ENCODE data around the gene SUPT5H. TPM values are rescaled to one million over a fixed set of nuclear protein-coding genes. Genes with fewer than 3 reads are reported as not detected.
A peak's percentile ranks its signal among the peaks of the same experiment; 100 is the strongest.

Gene SUPT5H
- total RNA-seq = 100 to 1,000 TPM in 1 of 4 donors, 10 to 100 TPM in 3; 87.6 to 101 (median 91.5) TPM

DNA sequence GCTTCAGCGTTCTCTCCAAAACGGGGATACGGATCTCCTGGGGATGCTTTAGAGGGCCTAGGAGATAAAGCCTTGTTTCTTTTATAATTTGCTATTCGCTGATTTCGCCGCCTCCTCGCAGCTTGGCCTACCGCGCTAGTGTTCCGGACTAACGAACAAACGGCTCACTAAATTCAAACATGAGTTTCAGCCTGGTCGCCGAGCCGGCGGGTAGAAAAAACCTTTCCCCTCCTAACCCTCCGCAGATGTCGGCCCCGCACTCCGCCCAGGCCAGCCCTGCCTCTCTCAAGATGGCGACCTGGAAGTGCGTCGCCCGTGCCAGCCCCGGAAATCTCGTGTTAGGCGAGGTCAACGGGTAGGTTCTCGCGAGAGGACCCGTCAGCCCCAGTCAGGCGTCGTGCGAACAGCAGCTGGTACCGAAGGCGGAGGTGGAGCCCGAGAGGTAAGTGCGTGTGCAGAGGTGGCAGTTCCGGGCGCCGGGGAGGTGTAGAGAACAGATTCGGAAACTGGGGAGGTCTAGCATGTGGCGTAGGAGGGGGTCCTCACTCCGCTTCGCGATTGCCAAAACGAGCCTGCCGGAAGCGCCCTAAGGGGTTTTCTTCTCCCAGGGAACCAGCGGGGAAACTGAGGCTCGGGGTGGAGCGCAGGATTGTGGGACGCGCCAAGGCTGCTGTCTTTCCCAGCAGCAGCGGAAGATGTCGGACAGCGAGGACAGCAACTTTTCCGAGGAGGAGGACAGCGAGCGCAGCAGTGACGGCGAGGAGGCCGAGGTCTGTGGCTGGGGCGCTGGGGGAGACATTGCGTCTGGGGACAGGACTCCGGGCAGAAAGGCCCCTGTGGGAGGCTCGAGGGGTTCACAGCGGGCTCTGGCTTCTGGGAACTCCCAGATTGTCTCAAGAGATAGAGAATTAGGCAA lies at the start of gene SUPT5H:
TSS of gene SUPT5H (plus strand) at position 387 of the 916 bp plus-strand sequence. CDS start at position 696, 309 bp downstream.
- under 1% methylated on average over 43 of the region's 68 CpGs for WGBS
- peaks cover 43 to 63% (median 60%) of the 10 kb centered on the region in 4 donors for H3K4me1 ChIP-seq
- TF ChIP-seq EP300 (IDR thresholded peaks at IDR 0.05) (no peak), POLR2A (IDR thresholded peaks at IDR 0.05; ENCODE audit: low read depth) (peak; percentile 89), POLR2AphosphoS5 (IDR thresholded peaks at IDR 0.05) (peak; percentile 99 to 100)
- TF ChIP-seq, protein P1, sequence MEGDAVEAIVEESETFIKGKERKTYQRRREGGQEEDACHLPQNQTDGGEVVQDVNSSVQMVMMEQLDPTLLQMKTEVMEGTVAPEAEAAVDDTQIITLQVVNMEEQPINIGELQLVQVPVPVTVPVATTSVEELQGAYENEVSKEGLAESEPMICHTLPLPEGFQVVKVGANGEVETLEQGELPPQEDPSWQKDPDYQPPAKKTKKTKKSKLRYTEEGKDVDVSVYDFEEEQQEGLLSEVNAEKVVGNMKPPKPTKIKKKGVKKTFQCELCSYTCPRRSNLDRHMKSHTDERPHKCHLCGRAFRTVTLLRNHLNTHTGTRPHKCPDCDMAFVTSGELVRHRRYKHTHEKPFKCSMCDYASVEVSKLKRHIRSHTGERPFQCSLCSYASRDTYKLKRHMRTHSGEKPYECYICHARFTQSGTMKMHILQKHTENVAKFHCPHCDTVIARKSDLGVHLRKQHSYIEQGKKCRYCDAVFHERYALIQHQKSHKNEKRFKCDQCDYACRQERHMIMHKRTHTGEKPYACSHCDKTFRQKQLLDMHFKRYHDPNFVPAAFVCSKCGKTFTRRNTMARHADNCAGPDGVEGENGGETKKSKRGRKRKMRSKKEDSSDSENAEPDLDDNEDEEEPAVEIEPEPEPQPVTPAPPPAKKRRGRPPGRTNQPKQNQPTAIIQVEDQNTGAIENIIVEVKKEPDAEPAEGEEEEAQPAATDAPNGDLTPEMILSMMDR (IDR thresholded peaks at IDR 0.05) = no peak
- H3K27me3 ChIP-seq = no peaks in the 10 kb centered on the region
- peak within 1 kb of the TSS; percentile 91 to 96 (median 94) for H3K27ac ChIP-seq (replicated peaks in 1 of 4)
- peaks cover 0 to 23% (median 8%) of the 10 kb centered on the region in 4 donors for H3K36me3 ChIP-seq
- peak; percentile 99 for DNase-seq (ENCODE audit: extremely low spot score)
- H3K4me3 ChIP-seq = peak within 1 kb of the TSS; percentile 73 to 96 (median 90)
- no peaks in the 10 kb centered on the region for H3K9me3 ChIP-seq
- intact Hi-C loops (cut with DNase I) = loop anchor here (2.0 to 5.0 kb wide), 2 partner anchors 33 to 87 kb away; partner anchors contain the start of genes EID2B and PLEKHG2

DNA sequence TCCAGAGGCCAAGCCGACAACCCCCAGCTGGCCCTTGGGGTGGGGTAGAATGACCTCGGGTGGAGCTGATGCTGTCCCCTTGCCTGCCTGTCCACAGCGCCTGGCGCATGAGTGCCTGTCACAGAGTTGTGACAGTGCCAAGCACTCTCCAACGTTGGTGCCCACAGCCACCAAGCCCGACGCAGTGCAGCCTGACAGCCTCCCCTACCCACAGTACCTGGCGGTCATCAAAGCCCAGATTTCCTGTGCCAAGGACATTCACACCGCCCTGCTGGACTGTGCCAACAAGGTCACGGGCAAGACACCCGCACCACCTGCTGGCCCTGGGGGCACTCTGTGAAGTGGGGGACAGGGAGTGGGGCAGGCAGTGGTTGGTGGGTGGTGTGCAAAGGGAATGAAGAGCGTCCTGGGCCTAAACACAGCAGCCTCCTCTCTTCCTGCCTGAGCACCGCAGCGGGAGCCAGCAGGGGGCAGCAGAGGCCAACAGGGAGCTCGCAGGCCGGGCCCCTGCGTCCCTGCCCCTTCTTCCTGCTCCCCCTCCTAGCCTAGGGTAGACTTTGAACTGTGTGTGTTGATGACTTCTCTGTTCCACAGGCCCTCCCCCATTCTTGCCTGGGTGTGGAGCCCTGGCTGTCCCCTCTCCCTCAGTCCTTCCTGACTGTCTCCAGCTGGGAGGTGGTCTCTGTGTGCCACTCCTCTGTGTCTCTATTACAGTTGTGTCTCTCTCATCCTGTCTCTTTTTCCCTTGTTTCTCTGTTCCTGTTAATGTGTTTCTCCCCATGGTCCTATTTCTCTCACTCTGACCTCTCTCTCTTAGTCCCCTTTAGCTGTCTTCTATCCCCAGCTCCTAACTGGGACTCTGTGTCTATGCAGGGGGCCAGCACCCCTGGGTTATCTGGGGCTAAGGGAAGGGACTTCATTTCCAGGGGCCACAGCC lies 47.8 kb upstream of the SUPT5H start:
- Histone ChIP-seq H3K27ac (replicated peaks in 1 of 4) (peak overlapping the region; percentile 88 to 100 (median 99)), H3K27me3 (no peaks in the 10 kb centered on the region), H3K4me1 (peaks cover 34 to 58% (median 51%) of the 10 kb centered on the region in 4 donors), H3K4me3 (peak overlapping the region in 3 of 4 donors; percentile 1 to 23 (median 10)), H3K36me3 (peaks cover 10 to 44% (median 34%) of the 10 kb centered on the region in 4 donors), H3K9me3 (no peaks in the 10 kb centered on the region)
- WGBS = 39% methylated on average over 15 of the region's 17 CpGs
- DNase-seq (ENCODE audit: extremely low spot score) = peak; percentile 97
- intact Hi-C loops (cut with DNase I) = loop anchor here (1.0 kb wide), 1 partner anchor 15 kb away; the partner anchor contains the start of gene PLEKHG2
- TF ChIP-seq, protein P1 (IDR thresholded peaks at IDR 0.05) = peak; percentile 98 to 99 (median 99)
- TF ChIP-seq POLR2A (IDR thresholded peaks at IDR 0.05; ENCODE audit: low read depth) (no peak), POLR2AphosphoS5 (IDR thresholded peaks at IDR 0.05) (peak; percentile 70 to 82)

DNA sequence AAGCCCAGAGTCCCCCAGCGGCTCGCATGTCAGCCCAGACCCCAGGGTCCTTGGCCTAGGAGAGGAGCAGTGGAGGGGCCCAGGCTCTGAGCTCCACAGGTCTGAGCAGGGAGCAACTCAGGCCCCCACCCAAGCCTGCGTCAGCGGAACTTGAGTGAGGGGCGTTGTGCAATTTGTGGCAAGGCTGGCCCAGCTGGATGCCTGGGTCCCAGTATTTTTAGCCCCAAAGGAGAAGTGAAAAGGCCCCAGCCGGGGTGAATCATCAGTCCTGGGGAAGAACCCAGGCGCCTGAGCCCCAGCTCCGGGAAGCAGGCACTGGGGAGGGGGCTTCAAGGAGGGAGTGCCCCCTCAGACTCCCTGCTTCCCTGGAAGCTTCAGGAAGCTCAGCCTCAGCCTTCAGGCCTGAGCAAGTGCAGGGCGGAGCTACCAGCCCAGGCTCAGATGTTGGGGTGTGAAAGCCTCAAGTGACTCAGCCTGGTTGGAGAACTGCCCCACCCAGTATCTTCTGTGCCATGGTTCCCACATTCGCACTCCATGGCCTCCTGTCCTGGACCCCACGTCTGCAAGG lies 47.0 kb upstream of the SUPT5H start:
- intact Hi-C loops (cut with DNase I) = loop anchor here (1.0 kb wide), 1 partner anchor 14 kb away; the partner anchor contains the start of gene PLEKHG2
- TF ChIP-seq EP300 (IDR thresholded peaks at IDR 0.05) (peak; percentile 41), POLR2A (IDR thresholded peaks at IDR 0.05; ENCODE audit: low read depth) (peak; percentile 16), POLR2AphosphoS5 (IDR thresholded peaks at IDR 0.05) (peak; percentile 61 to 75)
- TF ChIP-seq, protein P1 (IDR thresholded peaks at IDR 0.05) = no peak
- no peak for DNase-seq (ENCODE audit: extremely low spot score)
- no peaks in the 10 kb centered on the region for H3K27me3 ChIP-seq
- WGBS = 60% methylated on average over 10 of the region's 11 CpGs
- H3K4me3 ChIP-seq = peak overlapping the region in 3 of 4 donors; percentile 1 to 23 (median 10)
- H3K27ac ChIP-seq (replicated peaks in 1 of 4) = peak overlapping the region; percentile 88 to 100 (median 99)
- H3K4me1 ChIP-seq = peaks cover 34 to 60% (median 52%) of the 10 kb centered on the region in 4 donors
- H3K9me3 ChIP-seq = no peaks in the 10 kb centered on the region
- H3K36me3 ChIP-seq = peaks cover 10 to 37% (median 32%) of the 10 kb centered on the region in 4 donors

DNA sequence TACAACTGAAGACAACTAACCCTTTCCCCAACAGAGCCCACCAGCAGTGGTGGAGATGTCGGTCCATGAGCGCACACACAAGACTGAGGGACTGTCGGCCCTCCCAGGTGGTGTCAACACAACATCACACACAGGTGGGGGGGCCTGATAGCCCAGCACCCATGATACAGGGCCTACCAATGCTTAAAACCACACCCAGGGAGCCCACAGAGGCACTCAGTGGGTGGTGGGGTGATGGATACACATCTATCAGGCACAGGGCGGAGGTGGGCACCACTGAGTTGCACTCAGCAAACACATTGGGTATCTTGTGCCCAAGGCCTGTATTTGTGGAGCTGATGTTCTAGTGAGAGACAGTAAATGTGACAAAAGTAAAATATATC lies 45.7 kb upstream of the SUPT5H start:
- intact Hi-C loops (cut with DNase I) = no loop called here
- 97% methylated on average over 4 of the region's 4 CpGs for WGBS
- Histone ChIP-seq H3K36me3 (peaks cover 6 to 25% (median 20%) of the 10 kb centered on the region in 4 donors), H3K27me3 (no peaks in the 10 kb centered on the region), H3K4me1 (peaks cover 42 to 69% (median 56%) of the 10 kb centered on the region in 4 donors), H3K27ac (replicated peaks in 1 of 4) (peak overlapping the region; percentile 88 to 100 (median 99)), H3K4me3 (no peak overlapping the region), H3K9me3 (no peaks in the 10 kb centered on the region)
- TF ChIP-seq, protein P1 (IDR thresholded peaks at IDR 0.05) = no peak
- no peak for TF ChIP-seq POLR2AphosphoS5 (IDR thresholded peaks at IDR 0.05)
- TF ChIP-seq EP300 (IDR thresholded peaks at IDR 0.05) = no peak
- TF ChIP-seq POLR2A (IDR thresholded peaks at IDR 0.05; ENCODE audit: low read depth) = no peak
- DNase-seq (ENCODE audit: extremely low spot score) = no peak
